Posterior vena cava (tissue), 2 donors: ENCODE measurements around the gene CRIM1. TPM values are rescaled to one million over a fixed set of nuclear protein-coding genes. Genes with fewer than 3 reads are reported as not detected.

Experiments
- DNase-seq: peaks from one replicate; pipeline ENCODE4 v3.0.0-alpha.2; 2020; ENCODE audit warnings: low spot score
- intact Hi-C, 2 donors: fragments of 100-400 bp; cut with DNase I; formaldehyde crosslinking; loops; one replicate each; pipeline versions ENCODE4 v1.14.1 to v1.14.2; 2022 to 2023
- total RNA-seq, 2 donors: library from RNA; stranded (reverse); fragmentation: NEBNext Ultra II Directional; extraction: Animal tissue kit (Norgen Biotek cat#: 25700); gene quantifications; one replicate each; pipeline ENCODE4 v1.2.1, GENCODE V29; 2021
- donor health status: DM: yes; HTN: yes; CAD: no.
- donor health status: DM: yes; HTN: yes; CAD: no.

The CRIM1 gene
- total RNA-seq, 2 donors from 2014 or later: 103 to 143 TPM

DNA sequence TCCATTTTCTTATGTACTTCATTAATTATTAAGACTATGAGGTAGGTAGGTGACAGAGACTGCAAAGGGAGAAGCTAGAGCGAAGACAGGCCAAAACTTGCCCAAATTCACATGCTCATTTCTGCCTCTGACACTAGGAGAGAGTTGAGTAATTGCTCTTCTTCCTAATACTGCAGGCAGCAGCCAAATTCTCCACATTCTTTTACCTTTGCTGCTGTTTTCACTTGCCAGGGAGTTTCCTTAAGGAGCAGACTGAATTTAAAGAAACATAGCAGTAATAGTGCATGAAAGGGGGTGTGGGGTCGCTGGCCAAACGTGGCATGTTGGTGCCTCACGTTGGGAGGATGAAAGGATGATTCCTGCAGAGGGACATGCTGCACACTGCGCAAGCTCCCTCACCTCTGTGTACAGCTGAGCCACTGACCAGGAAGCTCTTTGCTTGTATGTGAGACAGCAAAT is 12.3 kb downstream of the CRIM1 start:
- no peak for DNase-seq
- intact Hi-C loops: no loop called here

GRCh38 chr2:36368438-36368837 is 12.9 kb downstream of the CRIM1 start:
- DNase-seq: no peak
- intact Hi-C loops: no loop called here

- DNase-seq: no peak
- intact Hi-C loops: no loop called here
Measured at GRCh38 chr2:36369163-36369562, 13.6 kb downstream of the CRIM1 start.

- no peak for DNase-seq
- intact Hi-C loops: loop anchor here in 1 of 2 donors (5.0 kb wide), 1 partner anchor 63 kb away; no protein-coding TSS in a partner anchor
Measured at GRCh38 chr2:36369716-36370115, 14.1 kb downstream of the CRIM1 start.

DNA sequence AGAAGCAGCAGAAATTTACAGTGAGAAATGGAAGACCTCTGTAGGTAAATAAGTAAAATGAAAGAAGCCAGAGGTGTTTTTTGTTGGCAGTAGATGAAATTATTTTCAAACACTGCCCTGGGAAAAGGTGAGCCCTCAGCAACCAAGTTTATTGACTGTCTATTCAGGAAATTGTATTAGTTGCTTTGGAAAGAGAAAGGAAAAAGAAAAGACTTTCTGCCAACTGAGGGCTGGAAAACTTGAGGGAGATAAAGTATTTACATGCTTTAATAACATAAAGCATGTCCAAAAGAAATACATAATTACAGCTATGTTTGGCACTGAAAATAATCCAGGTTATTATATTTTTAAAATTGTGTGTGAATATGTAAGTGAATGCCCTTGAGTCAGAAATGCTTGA is 14.7 kb downstream of the CRIM1 start:
- intact Hi-C loops: loop anchor here in 1 of 2 donors (5.0 kb wide), 1 partner anchor 62 kb away; no protein-coding TSS in a partner anchor
- no peak for DNase-seq

DNA sequence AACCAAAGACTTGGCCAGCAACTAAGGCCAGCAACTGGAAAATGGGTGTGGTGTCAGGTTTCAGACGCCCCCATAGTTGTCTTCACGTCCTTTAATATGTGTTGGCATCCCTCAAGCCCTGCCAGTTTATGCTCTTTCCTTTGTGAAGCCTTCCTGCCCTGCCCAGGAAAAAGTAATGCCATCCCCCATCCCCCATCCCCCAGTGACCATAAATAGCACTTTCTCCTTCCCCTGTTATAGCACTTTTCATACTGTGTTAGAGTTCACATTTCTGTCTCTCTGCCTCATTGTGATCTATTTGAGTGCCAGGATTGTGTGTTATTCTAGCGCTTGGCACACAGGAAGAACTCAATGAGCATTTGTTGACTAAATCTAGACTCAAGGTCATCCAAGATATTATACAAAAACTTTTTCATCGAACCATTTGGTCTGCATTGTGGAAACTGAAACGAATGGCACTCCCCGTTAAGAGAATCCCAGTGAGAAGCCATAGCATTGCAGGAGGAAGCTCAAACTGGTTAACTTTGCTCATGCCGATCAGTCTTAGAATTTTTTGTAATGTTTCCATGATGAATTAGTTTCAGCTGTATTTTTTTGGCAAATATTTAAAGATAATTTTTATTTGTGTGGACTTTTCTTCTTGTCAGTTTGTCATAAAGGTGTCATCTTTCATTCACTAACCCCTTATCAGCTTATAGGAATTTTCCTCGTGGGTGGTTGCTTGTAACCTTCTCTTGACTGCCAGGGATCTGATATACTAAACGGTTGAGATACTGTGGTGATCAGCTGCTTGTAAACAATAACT is 15.7 kb downstream of the CRIM1 start:
- DNase-seq: no peak
- intact Hi-C loops: loop anchor here in 1 of 2 donors (5.0 kb wide), 1 partner anchor 61 kb away; no protein-coding TSS in a partner anchor

GRCh38 chr2:36371928-36372391 is 16.4 kb downstream of the CRIM1 start:
- intact Hi-C loops: loop anchor here in 1 of 2 donors (5.0 kb wide), 1 partner anchor 60 kb away; no protein-coding TSS in a partner anchor
- DNase-seq: no peak

DNA sequence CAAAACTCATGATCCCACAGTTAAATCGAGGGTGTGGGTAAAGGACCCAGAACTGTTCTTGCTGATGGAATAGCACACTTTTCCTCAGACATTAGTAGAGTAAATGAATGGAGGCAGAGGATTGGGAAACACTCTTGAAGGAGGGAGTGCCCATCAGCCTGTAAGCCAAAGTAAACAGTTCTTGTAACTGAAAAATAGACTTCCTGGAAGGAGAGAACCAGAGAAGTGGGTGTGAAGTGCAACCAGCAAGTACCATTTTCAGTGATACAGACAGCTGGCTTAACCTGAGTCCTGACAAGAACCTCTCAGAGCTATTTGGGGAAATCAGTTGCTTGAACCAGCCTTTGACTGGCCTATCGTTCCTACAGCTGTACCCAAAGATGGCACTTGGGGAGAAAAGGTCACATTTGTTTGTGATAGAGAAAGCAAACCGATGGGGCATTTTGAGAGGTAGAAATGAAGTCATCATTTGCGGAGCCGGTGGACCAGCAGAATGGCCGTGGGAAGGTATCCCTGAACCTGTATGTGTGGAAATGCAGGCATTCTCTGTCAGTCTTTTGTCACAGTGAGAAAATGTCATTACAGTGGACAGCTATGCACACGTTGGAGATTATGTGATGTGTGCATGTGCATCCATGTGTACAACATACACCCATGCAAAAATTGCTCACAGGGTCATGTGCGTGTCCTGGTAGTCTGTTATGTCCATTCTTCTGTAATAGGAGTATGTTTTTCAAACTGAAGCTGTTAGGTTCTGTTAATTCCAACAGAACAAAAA is 17.8 kb downstream of the CRIM1 start:
- intact Hi-C loops: loop anchor here in 1 of 2 donors (5.0 kb wide), 1 partner anchor 59 kb away; no protein-coding TSS in a partner anchor

GRCh38 chr2:36374585-36374984 is 19.0 kb downstream of the CRIM1 start:
- intact Hi-C loops: loop anchor here in 1 of 2 donors (5.0 kb wide), 1 partner anchor 58 kb away; no protein-coding TSS in a partner anchor
- DNase-seq: no peak

More for the DNA sequence above, 17.8 kb downstream of the CRIM1 start:
- DNase-seq: no peak

DNA sequence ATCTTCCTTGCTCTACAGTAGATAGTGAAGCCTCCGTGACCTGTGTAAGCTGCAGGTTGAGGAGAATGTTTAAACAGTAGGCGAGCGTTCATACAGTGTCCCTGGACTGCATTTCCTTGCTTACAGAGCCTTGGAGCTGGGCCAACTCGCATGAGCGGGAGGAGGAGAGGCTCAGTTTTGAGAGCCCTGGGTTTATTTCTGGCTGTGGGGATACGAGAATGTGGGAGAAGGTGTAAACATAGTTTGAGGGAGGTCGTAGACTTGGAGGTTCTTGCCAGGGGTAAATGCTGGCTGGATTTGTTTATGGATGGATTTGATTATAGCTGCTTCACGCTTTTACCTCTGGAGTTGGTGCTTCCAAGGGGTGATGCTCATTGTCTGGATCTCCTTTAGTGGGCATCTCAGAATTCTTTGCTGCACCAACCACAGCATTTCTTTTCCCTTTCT is 20.8 kb downstream of the CRIM1 start:
- no peak for DNase-seq
- intact Hi-C loops: no loop called here

GRCh38 chr2:36376992-36377738 is 21.6 kb downstream of the CRIM1 start:
- intact Hi-C loops: no loop called here
- no peak for DNase-seq

- intact Hi-C loops: no loop called here
- DNase-seq: no peak
Measured at GRCh38 chr2:36379710-36380448, 24.3 kb downstream of the CRIM1 start.

GRCh38 chr2:36380624-36381481 is 25.3 kb downstream of the CRIM1 start:
- intact Hi-C loops: no loop called here
- no peak for DNase-seq

GRCh38 chr2:36381993-36382392 is 26.4 kb downstream of the CRIM1 start:
- intact Hi-C loops: no loop called here
- DNase-seq: no peak

DNA sequence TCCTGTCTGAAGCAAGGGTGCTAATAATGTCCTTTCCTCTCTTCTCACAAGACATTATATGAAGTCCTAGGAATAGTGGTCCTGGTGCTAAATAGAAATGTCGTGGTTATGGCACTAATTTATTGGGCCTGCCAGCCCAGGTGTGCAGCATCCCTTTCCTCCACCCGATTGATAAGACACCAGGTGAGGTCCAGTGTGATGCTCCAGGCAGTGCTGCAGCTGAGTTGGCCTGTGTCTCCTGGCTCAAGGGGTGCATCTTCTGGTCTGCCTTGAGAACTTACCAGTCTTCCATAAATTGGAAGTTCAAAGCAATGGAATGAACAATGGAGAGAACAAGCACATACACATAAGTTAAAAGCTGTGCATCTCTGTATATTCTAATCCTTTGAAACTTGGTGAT is 26.9 kb downstream of the CRIM1 start:
- no peak for DNase-seq
- intact Hi-C loops: no loop called here

DNA sequence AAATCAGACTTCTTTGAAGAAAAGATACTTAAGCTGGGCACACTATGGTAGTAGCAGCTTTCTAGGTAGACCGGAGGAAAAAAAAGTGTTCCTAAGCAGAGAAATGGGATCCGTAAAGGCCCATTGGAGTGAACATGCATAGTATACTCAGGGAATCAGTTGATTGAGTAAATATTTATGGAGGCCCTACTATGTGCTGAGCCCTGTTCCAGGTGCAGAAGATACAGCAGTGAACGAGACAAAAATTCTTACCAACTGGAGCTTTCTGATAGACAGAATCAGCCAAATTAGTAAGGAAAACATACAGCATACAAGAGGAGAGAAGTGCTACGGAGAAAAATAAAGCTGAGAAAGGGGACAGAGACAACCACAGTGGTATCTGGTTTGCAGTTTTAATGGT is 28.1 kb downstream of the CRIM1 start:
- DNase-seq: no peak
- intact Hi-C loops: no loop called here

DNA sequence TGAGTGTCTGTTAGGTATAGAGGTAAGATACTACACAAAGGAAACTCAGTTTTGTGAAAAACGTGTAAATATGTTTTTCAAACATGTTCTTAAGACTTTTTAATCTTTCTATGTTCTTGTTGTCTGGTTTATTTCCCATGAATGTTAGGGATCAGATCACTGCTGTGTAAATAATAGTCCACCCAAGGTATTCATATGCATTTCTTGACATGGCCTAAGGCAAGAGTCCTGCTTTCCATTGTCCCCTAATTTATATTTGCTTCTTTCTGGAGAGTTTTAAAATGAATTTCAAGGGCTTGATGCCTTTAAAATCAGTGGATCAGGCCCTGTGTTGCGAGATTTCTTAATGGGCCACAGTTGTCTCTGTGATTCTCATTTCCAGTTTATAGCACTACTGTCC is 28.9 kb downstream of the CRIM1 start:
- DNase-seq: no peak
- intact Hi-C loops: no loop called here

DNA sequence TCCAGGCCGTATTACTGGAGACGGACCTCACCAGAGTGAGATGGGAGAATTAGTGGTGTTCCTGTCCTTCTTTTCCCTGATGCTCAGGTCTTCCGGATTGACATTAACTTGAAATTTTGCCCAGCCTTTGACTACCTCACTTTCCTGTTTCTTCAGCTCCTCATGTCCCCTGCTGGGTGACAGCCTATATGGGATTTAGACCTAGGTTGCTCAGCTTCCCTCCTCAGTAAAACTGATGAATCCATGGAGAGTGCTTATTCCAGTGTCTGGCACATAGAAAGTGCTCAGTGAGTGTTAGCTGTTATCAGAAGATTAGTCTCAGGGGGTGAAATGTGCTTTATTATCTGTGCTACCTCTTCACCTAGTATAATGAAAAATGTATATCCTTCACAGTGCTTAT is 30.0 kb downstream of the CRIM1 start:
- intact Hi-C loops: no loop called here
- no peak for DNase-seq
